Hepatocyte (in vitro differentiated cells): ENCODE data around the gene PRR19. TPM values are rescaled to one million over a fixed set of nuclear protein-coding genes. Genes with fewer than 3 reads are reported as not detected.

Experiments
- DNase-seq: peaks from one replicate; pipeline ENCODE4 v3.0.0-alpha.2; 2016; ENCODE audit warnings: low spot score
- H2AFZ ChIP-seq: fragments of 200-600 bp; sonication (generic); 2 replicates; pipeline ENCODE4 v1.6.0; 2016; ENCODE audit warnings: antibody characterized with exemption, mild to moderate bottlenecking
- H3K27ac ChIP-seq: fragments of 200-600 bp; sonication (generic); 2 replicates; pipeline ENCODE4 v1.5.1; 2016; ENCODE audit warnings: mild to moderate bottlenecking
- H3K27me3 ChIP-seq: fragments of 200-600 bp; sonication (generic); 2 replicates; pipeline ENCODE4 v1.6.1; 2016
- H3K36me3 ChIP-seq: fragments of 200-600 bp; sonication (generic); replicated peaks from 2 replicates; pipeline ENCODE4 v1.5.1; 2016; ENCODE audit warnings: low read depth; ENCODE audit not compliant: insufficient read depth
- H3K4me1 ChIP-seq: fragments of 200-600 bp; sonication (generic); 2 replicates; pipeline ENCODE4 v1.5.1; 2016; ENCODE audit warnings: mild to moderate bottlenecking, moderate library complexity; ENCODE audit not compliant: insufficient read depth
- H3K4me2 ChIP-seq: fragments of 200-600 bp; sonication (generic); 2 replicates; pipeline ENCODE4 v1.6.0; 2016
- H3K4me3 ChIP-seq: fragments of 200-600 bp; sonication (generic); 2 replicates; pipeline ENCODE4 v1.5.1; 2016; ENCODE audit warnings: mild to moderate bottlenecking
- H3K79me2 ChIP-seq: fragments of 200-600 bp; sonication (generic); 2 replicates; pipeline ENCODE4 v1.6.0; 2017; ENCODE audit warnings: mild to moderate bottlenecking
- H3K9me2 ChIP-seq: fragments of 200-600 bp; sonication (generic); replicated peaks from 2 replicates; pipeline ENCODE4 v1.6.0; 2017; ENCODE audit warnings: mild to moderate bottlenecking; ENCODE audit not compliant: insufficient read depth
- H3K9me3 ChIP-seq: fragments of 200-600 bp; sonication (generic); 2 replicates; pipeline ENCODE4 v1.5.1; 2016; ENCODE audit warnings: low read depth, mild to moderate bottlenecking
- H4K20me1 ChIP-seq: fragments of 200-600 bp; sonication (generic); 2 replicates; pipeline ENCODE4 v1.6.0; 2016; ENCODE audit warnings: mild to moderate bottlenecking; ENCODE audit not compliant: insufficient read depth, poor library complexity, severe bottlenecking
- CTCF ChIP-seq: fragments of 200-600 bp; sonication (generic); IDR thresholded peaks from 2 replicates; pipeline ENCODE4 v1.5.1; 2016; ENCODE audit warnings: antibody characterized with exemption, mild to moderate bottlenecking; ENCODE audit not compliant: poor library complexity
- EZH2 ChIP-seq: fragments of 200-600 bp; sonication (generic); IDR thresholded peaks from 2 replicates; pipeline ENCODE4 v1.6.1; 2016; ENCODE audit warnings: antibody characterized with exemption, mild to moderate bottlenecking, borderline replicate concordance
- EZH2phosphoT487 ChIP-seq: fragments of 200-600 bp; sonication (generic); IDR thresholded peaks from one replicate; pipeline ENCODE4 v1.6.1; 2018; ENCODE audit warnings: antibody characterized with exemption, mild to moderate bottlenecking, low read depth, moderate library complexity; ENCODE audit not compliant: unreplicated experiment, severe bottlenecking
- WGBS: methylation state at CpG from one replicate; pipeline ENCODE4 v1.1.6; 2016; ENCODE audit warnings: low lambda C conversion rate; ENCODE audit errors: missing lambda C conversion rate; 5-methylcytosine and 5-hydroxymethylcytosine counted together
- microRNA-seq: library from miRNA; unstranded; fragments of <30 nt; microRNA quantifications from one replicate; pipeline ENCODE4, GENCODE V29; 2017
- polyA plus RNA-seq: library from polyadenylated mRNA; unstranded; fragments of >200 nt; fragmentation: Nextera tagmentation; extraction: Ambion mirVana; gene quantifications from 2 replicates; pipeline ENCODE4 v1.2.1, GENCODE V29; 2016
- small RNA-seq: library from RNA; depleted of rRNA; stranded (forward); fragments of <200 nt; gene quantifications from one replicate; pipeline ENCODE3, GENCODE V24; 2014
- total RNA-seq: library from RNA; depleted of rRNA; stranded (reverse); fragments of >200 nt; gene quantifications from 2 replicates; pipeline ENCODE4 v1.2.3, GENCODE V29; 2014

PRR19 gene
- total and polyA plus RNA-seq, 2 experiments from 2014 or later = 2.2 to 3.0 TPM

GRCh38 chr19:42357290-42357689, 55.4 kb downstream of the PRR19 start:
- TF ChIP-seq EZH2 = no peak
- no peak for TF ChIP-seq EZH2phosphoT487
- no peak for TF ChIP-seq CTCF
- H2AFZ ChIP-seq = no peak overlapping the region
- no peaks in the 10 kb centered on the region for H3K4me1 ChIP-seq
- H3K79me2 ChIP-seq = no peaks in the 10 kb centered on the region
- H3K36me3 ChIP-seq = no peaks in the 10 kb centered on the region
- DNase-seq = no peak
- no peaks in the 10 kb centered on the region for H3K9me2 ChIP-seq
- 95% methylated on average over 12 of the region's 12 CpGs for WGBS
- H3K9me3 ChIP-seq = no peaks in the 10 kb centered on the region
- no peak overlapping the region for H3K27ac ChIP-seq
- no peaks in the 10 kb centered on the region for H4K20me1 ChIP-seq
- H3K4me3 ChIP-seq = no peak overlapping the region
- no peak overlapping the region for H3K4me2 ChIP-seq
- no peaks in the 10 kb centered on the region for H3K27me3 ChIP-seq

Small RNAs within 50 kb of the gene (microRNA-seq; reads per million reads assigned to microRNA genes)
- not detected for gene MIR8077

Small RNAs within 50 kb of the gene (small RNA-seq; reads per million reads assigned to genes)
- not detected for gene MIR8077

Other genes starting within 250 kb of the PRR19 start
- gene GRIK5, start 231.9 kb upstream of the PRR19 start, total RNA-seq = 0.60 and 0.92 TPM in 2 replicates
- 0.34 and 0.50 TPM in 2 replicates for gene GRIK5, start 231.9 kb upstream of the PRR19 start, polyA plus RNA-seq
- 10.7 and 11.8 TPM in 2 replicates for gene ZNF574, start 226.0 kb upstream of the PRR19 start, total RNA-seq
- 13.3 and 13.6 TPM in 2 replicates for gene ZNF574, start 226.0 kb upstream of the PRR19 start, polyA plus RNA-seq
- 0.16 TPM in 1 of 2 replicates, not detected in the other for gene POU2F2, start 169.7 kb upstream of the PRR19 start, total RNA-seq
- gene POU2F2, start 169.7 kb upstream of the PRR19 start, polyA plus RNA-seq = 0.15 and 0.52 TPM in 2 replicates
- 34.2 and 38.6 TPM in 2 replicates for gene DEDD2, start 84.5 kb upstream of the PRR19 start, total RNA-seq
- gene DEDD2, start 84.5 kb upstream of the PRR19 start, polyA plus RNA-seq = 37.8 and 38.6 TPM in 2 replicates
- gene ZNF526, start 81.8 kb upstream of the PRR19 start, total RNA-seq = 4.9 and 5.1 TPM in 2 replicates
- gene ZNF526, start 81.8 kb upstream of the PRR19 start, polyA plus RNA-seq = 8.6 and 9.7 TPM in 2 replicates
- gene GSK3A, start 59.5 kb upstream of the PRR19 start, total RNA-seq = 31.2 and 32.2 TPM in 2 replicates
- 36.6 and 38.8 TPM in 2 replicates for gene GSK3A, start 59.5 kb upstream of the PRR19 start, polyA plus RNA-seq
- gene ERF, start 47.0 kb upstream of the PRR19 start, total RNA-seq = 32.6 and 47.1 TPM in 2 replicates
- 20.4 and 24.4 TPM in 2 replicates for gene ERF, start 47.0 kb upstream of the PRR19 start, polyA plus RNA-seq
- gene CIC, start 32.9 kb upstream of the PRR19 start, total RNA-seq = 14.3 and 17.4 TPM in 2 replicates
- gene CIC, start 32.9 kb upstream of the PRR19 start, polyA plus RNA-seq = 19.3 and 23.2 TPM in 2 replicates
- 46.1 and 70.6 TPM in 2 replicates for gene PAFAH1B3, start 492 bp downstream of the PRR19 start, total RNA-seq
- 98.6 and 116 TPM in 2 replicates for gene PAFAH1B3, start 492 bp downstream of the PRR19 start, polyA plus RNA-seq
- 0.40 TPM in 1 of 2 replicates, not detected in the other for gene TMEM145, start 11.2 kb downstream of the PRR19 start, total RNA-seq
- 0.58 TPM in 1 of 2 replicates, not detected in the other for gene TMEM145, start 11.2 kb downstream of the PRR19 start, polyA plus RNA-seq
- gene MEGF8, start 23.5 kb downstream of the PRR19 start, total RNA-seq = 11.0 and 19.2 TPM in 2 replicates
- gene MEGF8, start 23.5 kb downstream of the PRR19 start, polyA plus RNA-seq = 7.6 and 8.3 TPM in 2 replicates
- gene CNFN, start 88.2 kb downstream of the PRR19 start, total RNA-seq = 0.93 TPM in 1 of 2 replicates, not detected in the other
- gene CNFN, start 88.2 kb downstream of the PRR19 start, polyA plus RNA-seq = 8.3 and 8.8 TPM in 2 replicates
- gene LIPE, start 125.3 kb downstream of the PRR19 start, total RNA-seq = 6.4 and 11.2 TPM in 2 replicates
- 5.4 and 7.1 TPM in 2 replicates for gene LIPE, start 125.3 kb downstream of the PRR19 start, polyA plus RNA-seq
- 4.4 and 6.7 TPM in 2 replicates for gene CXCL17, start 140.8 kb downstream of the PRR19 start, total RNA-seq
- 15.3 and 16.7 TPM in 2 replicates for gene CXCL17, start 140.8 kb downstream of the PRR19 start, polyA plus RNA-seq
- 7.1 and 10.0 TPM in 2 replicates for gene CEACAM1, start 226.3 kb downstream of the PRR19 start, total RNA-seq
- 20.8 and 21.1 TPM in 2 replicates for gene CEACAM1, start 226.3 kb downstream of the PRR19 start, polyA plus RNA-seq